Caco-2 (cell line): ENCODE results near the gene AKT2. TPM values are rescaled to one million over a fixed set of nuclear protein-coding genes. Genes with fewer than 3 reads are reported as not detected.

Source experiments
- BruUV-seq: library from RNA; stranded (reverse); fragments of 400-500 nt; replicated peaks from 2 replicates; lab custom pipeline; 2021; lab: Mats Ljungman, UMichigan
- CTCF ChIA-PET: fragments of 300-600 bp; sonication (Branson Sonifier 250); formaldehyde crosslinking; loops from one replicate; lab custom pipeline; 2022; ENCODE audit warnings: antibody characterized with exemption; lab: Charles Lee
- POLR2A ChIA-PET: fragments of 300-600 bp; sonication (Branson Sonifier 250); formaldehyde crosslinking; loops from one replicate; lab custom pipeline; 2022; ENCODE audit warnings: antibody characterized with exemption; lab: Charles Lee
- DNase-seq, 2 experiments: peaks; one replicate each; pipeline versions ENCODE4 v3.0.0 to v3.0.0-alpha.2; 2020 to 2022
- H3K27me3 ChIP-seq: replicated peaks from 2 replicates; pipeline ENCODE4 v1.6.0; 2011; ENCODE audit warnings: low read length; ENCODE audit not compliant: control insufficient read depth, insufficient read depth
- H3K36me3 ChIP-seq: 2 replicates; pipeline ENCODE4 v1.5.1; 2011; ENCODE audit warnings: low read length; ENCODE audit not compliant: control insufficient read depth, insufficient read depth
- H3K4me1 ChIP-seq: fragments of 250-450 bp; sonication (Bioruptor Pico); 2 replicates; pipeline ENCODE4 v1.5.1; 2020; ENCODE audit warnings: mild to moderate bottlenecking
- H3K4me3 ChIP-seq: 2 replicates; pipeline ENCODE4 v1.5.1; 2011; ENCODE audit warnings: low read depth, mild to moderate bottlenecking, control low read depth, low read length
- H3K9me3 ChIP-seq: fragments of 250-450 bp; sonication (Bioruptor Pico); 2 replicates; pipeline ENCODE4 v1.5.1; 2020; ENCODE audit warnings: mild to moderate bottlenecking, moderate library complexity
- H3K27ac Mint-ChIP-seq: one replicate; pipeline ENCODE4 v1.8.0; 2022; ENCODE audit warnings: mixed read lengths; ENCODE audit not compliant: unreplicated experiment
- H3K27me3 Mint-ChIP-seq: one replicate; pipeline ENCODE4 v1.8.0; 2022; ENCODE audit warnings: mixed read lengths; ENCODE audit not compliant: insufficient read depth, unreplicated experiment
- H3K36me3 Mint-ChIP-seq: one replicate; pipeline ENCODE4 v1.8.0; 2022; ENCODE audit warnings: mild to moderate bottlenecking, mixed read lengths; ENCODE audit not compliant: insufficient read depth, unreplicated experiment
- H3K4me1 Mint-ChIP-seq: one replicate; pipeline ENCODE4 v1.8.0; 2022; ENCODE audit warnings: low read depth, mixed read lengths; ENCODE audit not compliant: unreplicated experiment
- H3K4me3 Mint-ChIP-seq: one replicate; pipeline ENCODE4 v1.8.0; 2022; ENCODE audit warnings: mild to moderate bottlenecking, moderate library complexity, mixed read lengths; ENCODE audit not compliant: unreplicated experiment
- H3K9me3 Mint-ChIP-seq: one replicate; pipeline ENCODE4 v1.8.0; 2022; ENCODE audit warnings: mixed read lengths; ENCODE audit not compliant: unreplicated experiment
- CTCF ChIP-seq, 2 experiments: fragments of 200-600 bp in 1 of 2; IDR thresholded peaks; 1 replicate in 1 of 2; 2 replicates in 1 of 2; pipeline versions ENCODE4 v1.5.1 to v1.8.0; 2011 to 2022; ENCODE audit warnings: antibody characterized with exemption in 1 of 2, control low read depth in 1 of 2, inconsistent platforms in 1 of 2, low read depth in 1 of 2, low read length in 1 of 2, mild to moderate bottlenecking in 1 of 2, moderate library complexity in 1 of 2; ENCODE audit not compliant: insufficient read depth in 1 of 2, severe bottlenecking in 1 of 2, unreplicated experiment in 1 of 2
- intact Hi-C: fragments of 100-400 bp; cut with micrococcal nuclease; formaldehyde crosslinking; loops from one replicate; pipeline ENCODE4 v1.10.0; 2022; ENCODE audit not compliant: unreplicated experiment
- total RNA-seq: library from RNA; stranded (reverse); gene quantifications from 2 replicates; pipeline ENCODE4 v1.2.3, GENCODE V29; 2022

AKT2 gene
- total RNA-seq, 1 experiment from 2014 or later, result 169 TPM

GRCh38 chr19:40198272-40198990 lies 86.7 kb downstream of the AKT2 start:
- POLR2A ChIA-PET, result no interaction called here
- no peak overlapping the region for H3K27ac Mint-ChIP-seq
- no peak overlapping the region for H3K4me3 Mint-ChIP-seq

GRCh38 chr19:40193587-40193849 lies 91.6 kb downstream of the AKT2 start:
- H3K9me3 ChIP-seq, result no peaks in the 10 kb centered on the region
- Mint-ChIP-seq H3K4me3 (no peak overlapping the region), H3K9me3 (no peaks in the 10 kb centered on the region), H3K27ac (no peak overlapping the region), H3K27me3 (peaks cover 1% of the 10 kb centered on the region), H3K4me1 (no peaks in the 10 kb centered on the region), H3K36me3 (no peaks in the 10 kb centered on the region)
- TSS peak; percentile 16 for BruUV-seq
- no peaks in the 10 kb centered on the region for H3K4me1 ChIP-seq
- no peak for DNase-seq
- intact Hi-C loops, result no loop called here
- H3K27me3 ChIP-seq, result no peaks in the 10 kb centered on the region
- ChIA-PET POLR2A (no interaction called here), CTCF (no interaction called here)
- TF ChIP-seq CTCF (IDR thresholded peaks at IDR 0.05; ENCODE audit: insufficient read depth in 1 of 2, low read depth in 1 of 2, low read length in 1 of 2, severe bottlenecking in 1 of 2, unreplicated experiment in 1 of 2), result no peak
- H3K4me3 ChIP-seq, result no peak overlapping the region
- no peaks in the 10 kb centered on the region for H3K36me3 ChIP-seq

More at GRCh38 chr19:40198272-40198990, 86.7 kb downstream of the AKT2 start:
- TF ChIP-seq CTCF (IDR thresholded peaks at IDR 0.05; ENCODE audit: insufficient read depth in 1 of 2, low read depth in 1 of 2, low read length in 1 of 2, severe bottlenecking in 1 of 2, unreplicated experiment in 1 of 2), result no peak
- no peaks in the 10 kb centered on the region for H3K36me3 Mint-ChIP-seq
- no peaks in the 10 kb centered on the region for H3K9me3 Mint-ChIP-seq
- Histone ChIP-seq H3K36me3 (no peaks in the 10 kb centered on the region), H3K4me1 (no peaks in the 10 kb centered on the region), H3K9me3 (no peaks in the 10 kb centered on the region), H3K27me3 (no peaks in the 10 kb centered on the region), H3K4me3 (no peak overlapping the region)
- CTCF ChIA-PET, result no interaction called here
- no peaks in the 10 kb centered on the region for H3K4me1 Mint-ChIP-seq
- DNase-seq, result no peak
- intact Hi-C loops, result no loop called here
- H3K27me3 Mint-ChIP-seq, result no peaks in the 10 kb centered on the region
- BruUV-seq, result no TSS peak

- Mint-ChIP-seq H3K9me3 (no peaks in the 10 kb centered on the region), H3K27me3 (peaks cover 6% of the 10 kb centered on the region), H3K27ac (no peak overlapping the region), H3K4me1 (no peaks in the 10 kb centered on the region), H3K36me3 (no peaks in the 10 kb centered on the region), H3K4me3 (peak overlapping the region; percentile 33)
- Histone ChIP-seq H3K27me3 (no peaks in the 10 kb centered on the region), H3K9me3 (no peaks in the 10 kb centered on the region), H3K36me3 (no peaks in the 10 kb centered on the region), H3K4me1 (no peaks in the 10 kb centered on the region), H3K4me3 (no peak overlapping the region)
- no peak for TF ChIP-seq CTCF (IDR thresholded peaks at IDR 0.05; ENCODE audit: insufficient read depth in 1 of 2, low read depth in 1 of 2, low read length in 1 of 2, severe bottlenecking in 1 of 2, unreplicated experiment in 1 of 2)
- POLR2A ChIA-PET, result no interaction called here
- intact Hi-C loops, result no loop called here
- CTCF ChIA-PET, result no interaction called here
- no peak for DNase-seq
- BruUV-seq, result no TSS peak
These were observed 92.2 kb downstream of the AKT2 start for GRCh38 chr19:40192758-40193586.
